Colonic mucosa (tissue), 4 donors: Measurements from ENCODE around the gene DGCR2. TPM values are rescaled to one million over a fixed set of nuclear protein-coding genes. Genes with fewer than 3 reads are reported as not detected.

Experiments
- DNase-seq: peaks from one replicate; pipeline ENCODE4 v3.0.0-alpha.2; 2020
- H3K27ac ChIP-seq: fragments of 200-600 bp; one replicate; pipeline ENCODE4 v1.8.0; 2021
- H3K27me3 ChIP-seq: fragments of 200-600 bp; one replicate; pipeline ENCODE4 v1.8.0; 2021
- H3K36me3 ChIP-seq: fragments of 200-600 bp; one replicate; pipeline ENCODE4 v1.8.0; 2021
- H3K4me1 ChIP-seq: fragments of 200-600 bp; one replicate; pipeline ENCODE4 v1.8.0; 2021; ENCODE audit warnings: mild to moderate bottlenecking
- H3K4me3 ChIP-seq: fragments of 200-600 bp; one replicate; pipeline ENCODE4 v1.8.0; 2021
- H3K9ac ChIP-seq, 2 donors: one replicate each; pipeline ENCODE4 v1.7.0; 2013; ENCODE audit warnings: control low read depth in 2 of 2, low read depth in 2 of 2, low read length in 2 of 2
- H3K9me3 ChIP-seq: fragments of 200-600 bp; one replicate; pipeline ENCODE4 v1.8.0; 2021
- CTCF ChIP-seq: fragments of 200-600 bp; IDR thresholded peaks from one replicate; pipeline ENCODE4 v1.8.0; 2022; ENCODE audit warnings: antibody characterized with exemption, mild to moderate bottlenecking
- intact Hi-C: fragments of 100-400 bp; cut with DNase I; formaldehyde crosslinking; loops from one replicate; pipeline ENCODE4 v1.14.1; 2022
- total RNA-seq, 2 donors: library from RNA; stranded (reverse); fragmentation: NEBNext Ultra II Directional in 1 of 2; extraction: Animal tissue kit (Norgen Biotek cat#: 25700) in 1 of 2; gene quantifications; one replicate each; pipeline ENCODE4 v1.2.1, GENCODE V29; 2021
- donor health status: healthy.
- donor health status: DM: no; HTN: no; CAD: no.
- donor health status: DM: no; HTN: no; CAD: no.

Gene DGCR2
- total RNA-seq, 2 donors from 2014 or later: 71.6 to 82.5 TPM

DNA sequence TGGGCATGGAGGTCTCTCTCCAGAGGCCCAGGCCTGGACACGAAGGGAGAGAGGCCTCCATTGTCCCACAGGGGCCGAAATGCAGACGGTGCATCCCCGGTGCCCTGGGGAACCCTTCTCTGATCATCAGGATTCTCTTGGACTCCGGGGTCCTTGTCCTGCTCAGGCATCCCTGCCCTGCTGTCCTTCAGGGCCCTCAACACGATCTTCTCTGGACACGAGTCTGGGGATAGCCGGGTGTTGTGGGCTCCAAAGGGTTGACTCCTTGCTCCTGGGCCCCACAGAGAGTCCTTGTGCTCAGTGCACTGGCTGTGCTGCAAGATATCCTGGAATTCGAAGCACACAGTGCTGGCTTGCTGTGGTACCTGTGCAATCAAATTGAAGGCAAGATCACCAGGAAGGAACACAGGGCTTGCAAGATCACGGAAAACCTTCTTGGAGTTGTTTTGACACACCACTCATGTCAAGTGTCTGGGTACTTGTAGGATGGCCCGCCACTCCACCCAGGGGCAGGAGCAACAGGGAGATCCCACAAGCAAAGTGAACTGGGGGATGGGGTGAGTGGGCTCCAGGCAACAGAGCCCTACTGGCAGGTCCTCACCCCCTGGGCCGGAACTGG, 124.8 kb downstream of the DGCR2 start:
- no peak for TF ChIP-seq CTCF
- H3K9me3 ChIP-seq: no peaks in the 10 kb centered on the region
- H3K9ac ChIP-seq: no peak overlapping the region
- intact Hi-C loops: no loop called here
- H3K4me1 ChIP-seq: no peaks in the 10 kb centered on the region
- H3K4me3 ChIP-seq: no peak overlapping the region
- no peaks in the 10 kb centered on the region for H3K36me3 ChIP-seq
- no peaks in the 10 kb centered on the region for H3K27me3 ChIP-seq
- no peak for DNase-seq
- H3K27ac ChIP-seq: no peak overlapping the region

GRCh38 chr22:18996376-18996900, 125.8 kb downstream of the DGCR2 start:
- intact Hi-C loops: no loop called here
- H3K27me3 ChIP-seq: no peaks in the 10 kb centered on the region
- no peaks in the 10 kb centered on the region for H3K4me1 ChIP-seq

GRCh38 chr22:18995327-18995711, 126.9 kb downstream of the DGCR2 start:
- Histone ChIP-seq H3K36me3 (no peaks in the 10 kb centered on the region), H3K27me3 (no peaks in the 10 kb centered on the region), H3K9me3 (no peaks in the 10 kb centered on the region), H3K9ac (no peak overlapping the region), H3K4me1 (no peaks in the 10 kb centered on the region), H3K4me3 (no peak overlapping the region), H3K27ac (no peak overlapping the region)
- intact Hi-C loops: no loop called here
- TF ChIP-seq CTCF: no peak
- DNase-seq: no peak

More at GRCh38 chr22:18996376-18996900, 125.8 kb downstream of the DGCR2 start:
- Histone ChIP-seq H3K9me3 (no peaks in the 10 kb centered on the region), H3K9ac (no peak overlapping the region), H3K4me3 (no peak overlapping the region), H3K27ac (no peak overlapping the region), H3K36me3 (no peaks in the 10 kb centered on the region)
- DNase-seq: no peak
- no peak for TF ChIP-seq CTCF

DNA sequence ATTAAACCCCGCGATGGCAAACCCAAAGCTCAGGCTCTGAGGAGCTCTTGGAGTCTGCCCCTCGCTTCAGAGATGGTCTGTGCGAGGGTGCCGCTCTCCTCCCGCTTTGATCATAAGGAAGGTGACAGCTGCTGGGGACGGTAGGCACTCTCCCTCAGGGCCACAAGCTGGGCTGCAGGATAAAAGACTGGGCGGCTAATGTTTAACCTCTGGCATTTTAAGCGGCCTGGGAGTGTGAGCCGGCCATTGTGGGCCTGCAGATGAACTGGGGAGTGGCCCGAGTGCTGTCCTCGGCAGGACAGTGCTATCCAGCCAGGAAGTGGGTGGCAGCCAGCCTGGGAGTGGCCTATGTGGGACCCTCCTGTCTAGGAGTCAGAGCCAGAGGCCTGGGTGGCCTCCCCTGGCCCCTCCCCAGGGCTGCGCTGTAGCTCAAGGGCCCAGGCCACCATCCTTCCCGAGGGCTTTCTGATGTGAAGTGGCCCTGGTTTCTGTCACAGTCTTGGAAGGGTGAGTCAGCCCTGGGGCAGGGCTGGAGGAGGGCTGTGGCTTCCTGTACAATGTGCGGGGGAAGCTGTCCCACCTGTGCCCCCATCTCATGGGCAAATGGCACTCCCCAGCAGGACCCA, 127.4 kb downstream of the DGCR2 start:
- Histone ChIP-seq H3K27me3 (no peaks in the 10 kb centered on the region), H3K9ac (no peak overlapping the region), H3K9me3 (no peaks in the 10 kb centered on the region), H3K36me3 (no peaks in the 10 kb centered on the region), H3K4me3 (no peak overlapping the region), H3K4me1 (no peaks in the 10 kb centered on the region), H3K27ac (no peak overlapping the region)
- intact Hi-C loops: no loop called here
- TF ChIP-seq CTCF: no peak
- DNase-seq: no peak

DNA sequence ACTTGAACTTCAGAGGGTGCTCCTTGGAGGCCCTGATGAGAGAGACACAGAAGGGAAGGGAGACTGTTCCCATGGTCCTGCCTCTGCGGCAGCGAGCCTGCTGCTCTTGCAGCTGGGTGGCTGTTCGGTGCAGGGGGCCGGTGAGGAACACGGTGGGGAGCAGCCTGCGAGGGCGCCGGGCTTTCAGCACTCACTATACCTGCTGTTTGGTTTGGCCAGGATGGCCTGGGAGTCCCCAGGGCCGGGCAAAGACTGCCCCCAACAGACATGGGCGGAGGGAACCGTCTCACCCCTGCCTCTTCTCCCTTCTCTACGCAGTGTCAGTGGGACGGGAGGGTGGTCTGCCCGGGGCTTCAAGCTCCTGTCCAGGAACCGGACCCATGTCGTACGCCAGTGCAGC, 128.2 kb downstream of the DGCR2 start:
- no peaks in the 10 kb centered on the region for H3K27me3 ChIP-seq
- no peak overlapping the region for H3K4me3 ChIP-seq

More for the DNA sequence above, 128.2 kb downstream of the DGCR2 start:
- no peaks in the 10 kb centered on the region for H3K4me1 ChIP-seq
- no peak overlapping the region for H3K27ac ChIP-seq
- H3K36me3 ChIP-seq: no peaks in the 10 kb centered on the region
- intact Hi-C loops: no loop called here
- no peak for TF ChIP-seq CTCF
- no peak for DNase-seq
- no peak overlapping the region for H3K9ac ChIP-seq
- H3K9me3 ChIP-seq: no peaks in the 10 kb centered on the region
